ENCODE data around the gene FEM1C. TPM values are rescaled to one million over a fixed set of nuclear protein-coding genes. Genes with fewer than 3 reads are reported as not detected.

FEM1C gene
- total and polyA plus RNA-seq, 10 of the 15 experiments (the other 5 are each of a cell fraction or from before 2014, with no cell fraction given): 1.9 to 15.6 (median 8.0) TPM

DNA sequence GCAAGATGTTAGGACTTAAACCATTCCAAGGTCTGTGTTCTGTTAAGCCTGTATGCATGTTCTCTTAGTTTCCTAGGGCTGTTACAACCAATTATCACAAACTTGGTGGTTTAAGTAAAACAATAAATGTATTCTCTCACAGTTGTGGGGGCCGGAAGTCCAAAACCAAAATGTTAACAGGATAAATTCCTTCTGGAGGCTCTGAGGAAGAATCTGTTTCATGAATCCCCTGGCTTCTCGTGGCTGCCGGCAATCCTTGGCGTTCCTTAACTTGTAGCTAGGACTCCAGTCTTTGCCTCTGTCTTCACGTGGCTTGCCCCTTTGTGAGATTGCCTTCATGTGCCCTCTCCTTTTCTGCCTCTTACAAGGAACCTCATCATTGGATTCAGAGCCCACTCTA lies 30.4 kb downstream of the FEM1C start:
- CTCF ChIA-PET: interaction anchor here (1.4 kb wide), 1 partner anchor 10 kb away, joined by 4 read pairs; no protein-coding TSS in a partner anchor

More for the DNA sequence above, 30.4 kb downstream of the FEM1C start:
- Histone ChIP-seq H3K9me3 (replicated peaks; ENCODE audit: control insufficient read depth, insufficient read depth, low read length) (no peaks in the 10 kb centered on the region), H3K36me3 (ENCODE audit: control insufficient read depth in 2 of 2, insufficient read depth in 2 of 2, low read length in 1 of 2) (no peaks in the 10 kb centered on the region), H4K20me1 (ENCODE audit: control insufficient read depth, insufficient read depth) (no peaks in the 10 kb centered on the region), H3K27ac (ENCODE audit: control insufficient read depth, insufficient read depth) (no peak overlapping the region), H3K4me3 (no peak overlapping the region), H3K79me2 (ENCODE audit: control insufficient read depth, insufficient read depth, low read length) (no peaks in the 10 kb centered on the region), H3K9ac (ENCODE audit: control insufficient read depth, insufficient read depth, low read length) (no peak overlapping the region), H3K4me2 (ENCODE audit: control insufficient read depth, insufficient read depth) (no peak overlapping the region), H3K27me3 (replicated peaks in 1 of 2; ENCODE audit: control insufficient read depth in 2 of 2, insufficient read depth in 2 of 2, low read length in 1 of 2) (no peaks in the 10 kb centered on the region), H3K4me1 (ENCODE audit: control insufficient read depth, insufficient read depth, low read length) (no peaks in the 10 kb centered on the region), H2AFZ (ENCODE audit: control insufficient read depth, low read depth, low read length) (no peak overlapping the region)
- in situ Hi-C loops (cut with MboI): no loop called here
- DNase-seq (ENCODE audit: low read depth, low spot score) (no peak), FAIRE-seq (no peak), ATAC-seq (no peak)
- no peak for TF ChIP-seq BMI1 (IDR thresholded peaks at IDR 0.05; ENCODE audit: borderline replicate concordance)
- TF ChIP-seq KLF5 (IDR thresholded peaks at IDR 0.05; ENCODE audit: partially characterized antibody): no peak
- TF ChIP-seq CUX1 (IDR thresholded peaks at IDR 0.05; ENCODE audit: insufficient replicate concordance, low read depth, low read length): no peak
- TF ChIP-seq PAX5 (IDR thresholded peaks at IDR 0.05; ENCODE audit: borderline replicate concordance, low read depth, low read length): no peak
- TF ChIP-seq HSF1 (IDR thresholded peaks at IDR 0.05; ENCODE audit: low read depth, low read length): no peak
- 88% methylated on average over 5 of the region's 5 CpGs for WGBS (ENCODE audit: insufficient coverage, insufficient replicate concordance, low lambda C conversion rate, missing lambda C conversion rate)
- no TSS peak for BruUV-seq (replicated peaks)
- ChIA-PET RAD21 (ENCODE audit: unreplicated experiment) (no interaction called here), SMC1A (ENCODE audit: uncharacterized antibody, unreplicated experiment) (interaction anchor here (1.2 to 2.4 kb wide), 4 partner anchors 8 to 26 kb away, joined by 3 to 9 read pairs (median 4); no protein-coding TSS in a partner anchor), POLR2A (no interaction called here)
- intact Hi-C loops (cut with micrococcal nuclease; ENCODE audit: unreplicated experiment): no loop called here

All from GM12878 (cell line).